Body of pancreas (tissue), 4 donors: ENCODE data around the gene TTPAL. TPM values are rescaled to one million over a fixed set of nuclear protein-coding genes. Genes with fewer than 3 reads are reported as not detected.

Experiments used
- ATAC-seq: fragments of 150-250 bp; one replicate; pipeline ENCODE4 v1.9.1; 2016
- DNase-seq, 4 donors: peaks; one replicate each; pipeline ENCODE4 v3.0.0-alpha.2; 2019
- H3K27ac ChIP-seq, 4 donors: fragments of 200-600 bp; sonication (generic); 1 replicate in 3 of 4; 2 replicates in 1 of 4; pipeline versions ENCODE4 v1.5.1 to v1.6.1; 2016 to 2019; ENCODE audit warnings: mild to moderate bottlenecking in 1 of 4, mixed read lengths in 1 of 4, moderate library complexity in 1 of 4
- H3K27me3 ChIP-seq, 2 donors: fragments of 200-600 bp; sonication (generic); one replicate each; pipeline ENCODE4 v1.6.0; 2016; ENCODE audit warnings: mild to moderate bottlenecking in 1 of 2
- H3K36me3 ChIP-seq, 2 donors: fragments of 200-600 bp; sonication (generic); replicated peaks in 1 of 2; 2 replicates each; pipeline ENCODE4 v1.5.1; 2016; ENCODE audit warnings: low read depth in 2 of 2; ENCODE audit not compliant: insufficient read depth in 1 of 2
- H3K4me1 ChIP-seq: fragments of 200-600 bp; sonication (generic); one replicate; pipeline ENCODE4 v1.6.0; 2016
- H3K4me3 ChIP-seq, 2 donors: fragments of 200-600 bp; sonication (generic); 1 replicate in 1 of 2; 2 replicates in 1 of 2; pipeline ENCODE4 v1.5.1; 2016 to 2019
- H3K9me3 ChIP-seq, 3 donors: fragments of 200-600 bp; sonication (generic); 1 replicate in 2 of 3; 2 replicates in 1 of 3; pipeline ENCODE4 v1.5.1; 2016
- CTCF ChIP-seq, 7 experiments: fragments of 450-650 bp in 4 of 7; fragments of 200-600 bp in 3 of 7; sonication (generic) in 3 of 7; IDR thresholded peaks; one replicate each; pipeline ENCODE4 v1.5.1; 2016 to 2019; ENCODE audit warnings: antibody characterized with exemption in 7 of 7
- POLR2A ChIP-seq, 3 donors: fragments of 450-650 bp; IDR thresholded peaks; one replicate each; pipeline ENCODE4 v1.6.1; 2016; ENCODE audit warnings: antibody characterized with exemption in 3 of 3, mild to moderate bottlenecking in 2 of 3
- WGBS, 2 donors: methylation state at CpG; one replicate each; pipeline ENCODE4 v1.1.5; 2017; 5-methylcytosine and 5-hydroxymethylcytosine counted together
- intact Hi-C: fragments of 100-400 bp; cut with DNase I; formaldehyde crosslinking; loops from one replicate; pipeline ENCODE4 v1.15.1; 2023
- total RNA-seq, 2 donors: library from RNA; depleted of rRNA; stranded (reverse); fragments of >200 nt; gene quantifications; one replicate each; pipeline ENCODE4 v1.1.0, GENCODE V29; 2016

TTPAL gene
- total RNA-seq, 2 donors from 2014 or later: 8.3 to 9.9 TPM

GRCh38 chr20:44455126-44455525, 20.5 kb upstream of the TTPAL start:
- Histone ChIP-seq H3K27me3 (no peaks in the 10 kb centered on the region), H3K4me1 (no peaks in the 10 kb centered on the region), H3K27ac (no peak overlapping the region), H3K9me3 (no peaks in the 10 kb centered on the region), H3K4me3 (no peak overlapping the region), H3K36me3 (no peaks in the 10 kb centered on the region)
- 62 to 67% methylated on average over 3 of the region's 3 CpGs for WGBS, 2 donors
- intact Hi-C loops: no loop called here
- ATAC-seq (no peak), DNase-seq (no peak)
- TF ChIP-seq CTCF (IDR thresholded peaks at IDR 0.05): no peak
- TF ChIP-seq POLR2A (IDR thresholded peaks at IDR 0.05): no peak

GRCh38 chr20:44456611-44457010, 19.1 kb upstream of the TTPAL start:
- TF ChIP-seq CTCF (IDR thresholded peaks at IDR 0.05): no peak
- TF ChIP-seq POLR2A (IDR thresholded peaks at IDR 0.05): no peak
- WGBS, 2 donors: 82 to 93% methylated on average over 8 of the region's 8 CpGs
- H3K4me1 ChIP-seq: peaks cover 9% of the 10 kb centered on the region
- intact Hi-C loops: no loop called here
- H3K27me3 ChIP-seq: no peaks in the 10 kb centered on the region
- H3K4me3 ChIP-seq: no peak overlapping the region
- H3K36me3 ChIP-seq: no peaks in the 10 kb centered on the region
- H3K27ac ChIP-seq: no peak overlapping the region
- ATAC-seq (no peak), DNase-seq (no peak)
- H3K9me3 ChIP-seq: no peaks in the 10 kb centered on the region

GRCh38 chr20:44457016-44457415, 18.7 kb upstream of the TTPAL start:
- ATAC-seq (no peak), DNase-seq (no peak)
- peaks cover 13% of the 10 kb centered on the region for H3K4me1 ChIP-seq
- H3K4me3 ChIP-seq: no peak overlapping the region
- H3K27me3 ChIP-seq: no peaks in the 10 kb centered on the region
- TF ChIP-seq POLR2A (IDR thresholded peaks at IDR 0.05): no peak
- H3K36me3 ChIP-seq: no peaks in the 10 kb centered on the region
- intact Hi-C loops: no loop called here
- no peaks in the 10 kb centered on the region for H3K9me3 ChIP-seq
- no peak overlapping the region for H3K27ac ChIP-seq
- 60 to 63% methylated on average over 6 of the region's 6 CpGs for WGBS, 2 donors

GRCh38 chr20:44459271-44459670, 16.4 kb upstream of the TTPAL start:
- TF ChIP-seq CTCF (IDR thresholded peaks at IDR 0.05): no peak
- TF ChIP-seq POLR2A (IDR thresholded peaks at IDR 0.05): no peak
- WGBS, 2 donors: 67 to 80% methylated on average over 2 of the region's 2 CpGs
- no peaks in the 10 kb centered on the region for H3K27me3 ChIP-seq
- peaks cover 13% of the 10 kb centered on the region for H3K4me1 ChIP-seq
- H3K27ac ChIP-seq: no peak overlapping the region
- no peak for DNase-seq
- H3K4me3 ChIP-seq: no peak overlapping the region
- intact Hi-C loops: no loop called here
- no peak for ATAC-seq
- H3K36me3 ChIP-seq: no peaks in the 10 kb centered on the region
- H3K9me3 ChIP-seq: no peaks in the 10 kb centered on the region

GRCh38 chr20:44460795-44461141, 14.9 kb upstream of the TTPAL start:
- intact Hi-C loops: loop anchor here (10.0 kb wide), 1 partner anchor 246 kb away; the partner anchor contains the start of gene OSER1
- 10% methylated on average over 3 of the region's 3 CpGs for WGBS, 2 donors
- no peaks in the 10 kb centered on the region for H3K9me3 ChIP-seq
- TF ChIP-seq CTCF (IDR thresholded peaks at IDR 0.05): peak in 6 of 7 experiments; percentile 18 to 61 (median 51)
- no peak for TF ChIP-seq POLR2A (IDR thresholded peaks at IDR 0.05)
- H3K4me1 ChIP-seq: peaks cover 19% of the 10 kb centered on the region
- no peaks in the 10 kb centered on the region for H3K36me3 ChIP-seq
- H3K27me3 ChIP-seq: no peaks in the 10 kb centered on the region
- DNase-seq (peak in 1 of 4 donors; percentile 22), ATAC-seq (peak; percentile 57)
- no peak overlapping the region for H3K4me3 ChIP-seq
- peak overlapping the region in 2 of 4 donors; percentile 23 to 31 for H3K27ac ChIP-seq
